Neural progenitor cell (in vitro differentiated cells): ENCODE results near the gene IL26.

Source experiments
- EZH2 ChIP-seq: fragments of 200-600 bp; sonication (generic); IDR thresholded peaks from 2 replicates; pipeline ENCODE4 v1.6.1; 2017; ENCODE audit warnings: antibody characterized with exemption, mild to moderate bottlenecking, moderate library complexity
- EZH2phosphoT487 ChIP-seq: fragments of 200-600 bp; sonication (generic); IDR thresholded peaks from 2 replicates; pipeline ENCODE4 v1.6.1; 2017; ENCODE audit warnings: antibody characterized with exemption
- TF ChIP-seq, protein P1 (sequence below): fragments of 200-600 bp; sonication (generic); IDR thresholded peaks from 2 replicates; pipeline ENCODE4 v1.5.1; 2017; ENCODE audit warnings: antibody characterized with exemption, mild to moderate bottlenecking

DNA sequence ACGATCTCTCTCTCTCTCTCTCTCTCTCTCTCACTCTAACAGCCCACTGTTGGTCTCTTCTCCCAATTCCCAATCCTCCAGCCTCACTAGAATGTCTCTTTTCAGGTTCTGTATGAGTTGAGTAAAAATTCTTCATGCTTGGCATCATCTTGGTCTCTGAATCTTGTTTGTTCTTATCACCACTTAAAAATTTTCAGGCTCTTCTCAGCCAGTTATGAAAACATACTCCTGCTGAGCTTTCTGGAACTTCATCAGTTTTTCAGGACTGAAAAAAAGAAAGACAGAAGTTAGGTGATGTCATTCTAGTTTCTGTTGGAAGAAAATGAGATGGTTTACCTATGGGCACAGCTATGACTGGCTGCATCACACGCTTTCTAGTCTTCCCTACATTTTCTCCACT lies 39.2 kb upstream of the IL26 start:
- TF ChIP-seq, protein P1, sequence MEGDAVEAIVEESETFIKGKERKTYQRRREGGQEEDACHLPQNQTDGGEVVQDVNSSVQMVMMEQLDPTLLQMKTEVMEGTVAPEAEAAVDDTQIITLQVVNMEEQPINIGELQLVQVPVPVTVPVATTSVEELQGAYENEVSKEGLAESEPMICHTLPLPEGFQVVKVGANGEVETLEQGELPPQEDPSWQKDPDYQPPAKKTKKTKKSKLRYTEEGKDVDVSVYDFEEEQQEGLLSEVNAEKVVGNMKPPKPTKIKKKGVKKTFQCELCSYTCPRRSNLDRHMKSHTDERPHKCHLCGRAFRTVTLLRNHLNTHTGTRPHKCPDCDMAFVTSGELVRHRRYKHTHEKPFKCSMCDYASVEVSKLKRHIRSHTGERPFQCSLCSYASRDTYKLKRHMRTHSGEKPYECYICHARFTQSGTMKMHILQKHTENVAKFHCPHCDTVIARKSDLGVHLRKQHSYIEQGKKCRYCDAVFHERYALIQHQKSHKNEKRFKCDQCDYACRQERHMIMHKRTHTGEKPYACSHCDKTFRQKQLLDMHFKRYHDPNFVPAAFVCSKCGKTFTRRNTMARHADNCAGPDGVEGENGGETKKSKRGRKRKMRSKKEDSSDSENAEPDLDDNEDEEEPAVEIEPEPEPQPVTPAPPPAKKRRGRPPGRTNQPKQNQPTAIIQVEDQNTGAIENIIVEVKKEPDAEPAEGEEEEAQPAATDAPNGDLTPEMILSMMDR = no peak
- TF ChIP-seq EZH2 (no peak), EZH2phosphoT487 (no peak)
